GM19467 (cell line): Measurements from ENCODE around the gene LRMDA.
"Not testable (repeated sequence)": the region's sequence is repeated elsewhere in the genome, so short reads cannot be mapped to it uniquely, and the experiment has no call there.

Experiments used
- ATAC-seq: cut with Tn5 transposase; IDR thresholded peaks from one replicate; pipeline ENCODE4 v1.9.1; 2021; ENCODE audit warnings: mild to moderate bottlenecking, moderate library complexity; ENCODE audit not compliant: unreplicated experiment

The LRMDA gene

GRCh38 chr10:75502389-75502788 lies 71.0 kb downstream of the LRMDA start:
- ATAC-seq = no peak

GRCh38 chr10:75502838-75503237 lies 71.4 kb downstream of the LRMDA start:
- no peak for ATAC-seq

GRCh38 chr10:75505293-75505692 lies 73.9 kb downstream of the LRMDA start:
- no peak for ATAC-seq

GRCh38 chr10:75505840-75506506 lies 74.5 kb downstream of the LRMDA start:
- ATAC-seq = peak; percentile 60

GRCh38 chr10:75506930-75507329 lies 75.5 kb downstream of the LRMDA start:
- no peak for ATAC-seq

- ATAC-seq = no peak
These were observed 76.0 kb downstream of the LRMDA start for GRCh38 chr10:75507469-75507868.

GRCh38 chr10:75508239-75508813 lies 76.9 kb downstream of the LRMDA start:
- no peak for ATAC-seq

GRCh38 chr10:75508814-75509306 lies 77.4 kb downstream of the LRMDA start:
- no peak for ATAC-seq

GRCh38 chr10:75509706-75510105 lies 78.3 kb downstream of the LRMDA start:
- ATAC-seq = no peak

GRCh38 chr10:75511011-75511410 lies 79.6 kb downstream of the LRMDA start:
- ATAC-seq = no peak

GRCh38 chr10:75512203-75512933 lies 80.9 kb downstream of the LRMDA start:
- ATAC-seq = no peak

GRCh38 chr10:75513292-75513885 lies 82.0 kb downstream of the LRMDA start:
- no peak for ATAC-seq

GRCh38 chr10:75514830-75515229 lies 83.4 kb downstream of the LRMDA start:
- no peak for ATAC-seq

- ATAC-seq = not testable (repeated sequence)
These were observed 84.7 kb downstream of the LRMDA start for GRCh38 chr10:75516154-75516553.

GRCh38 chr10:75519213-75519612 lies 87.8 kb downstream of the LRMDA start:
- ATAC-seq = not testable (repeated sequence)

- ATAC-seq = not testable (repeated sequence)
These were observed 89.9 kb downstream of the LRMDA start for GRCh38 chr10:75521194-75521829.

- no peak for ATAC-seq
These were observed 93.6 kb downstream of the LRMDA start for GRCh38 chr10:75525067-75525466.

- ATAC-seq = no peak
These were observed 94.2 kb downstream of the LRMDA start for GRCh38 chr10:75525646-75526045.

- no peak for ATAC-seq
These were observed 96.1 kb downstream of the LRMDA start for GRCh38 chr10:75527542-75527941.

- no peak for ATAC-seq
These were observed 97.0 kb downstream of the LRMDA start for GRCh38 chr10:75528392-75528791.

GRCh38 chr10:75530299-75530698 lies 98.9 kb downstream of the LRMDA start:
- no peak for ATAC-seq
